ENCODE results near the gene CANX. TPM values are rescaled to one million over a fixed set of nuclear protein-coding genes. Genes with fewer than 3 reads are reported as not detected.
A peak's percentile ranks its signal among the peaks of the same experiment; 100 is the strongest.
"Not testable (repeated sequence)": the region's sequence is repeated elsewhere in the genome, so short reads cannot be mapped to it uniquely, and the experiment has no call there.

CANX gene, protein sequence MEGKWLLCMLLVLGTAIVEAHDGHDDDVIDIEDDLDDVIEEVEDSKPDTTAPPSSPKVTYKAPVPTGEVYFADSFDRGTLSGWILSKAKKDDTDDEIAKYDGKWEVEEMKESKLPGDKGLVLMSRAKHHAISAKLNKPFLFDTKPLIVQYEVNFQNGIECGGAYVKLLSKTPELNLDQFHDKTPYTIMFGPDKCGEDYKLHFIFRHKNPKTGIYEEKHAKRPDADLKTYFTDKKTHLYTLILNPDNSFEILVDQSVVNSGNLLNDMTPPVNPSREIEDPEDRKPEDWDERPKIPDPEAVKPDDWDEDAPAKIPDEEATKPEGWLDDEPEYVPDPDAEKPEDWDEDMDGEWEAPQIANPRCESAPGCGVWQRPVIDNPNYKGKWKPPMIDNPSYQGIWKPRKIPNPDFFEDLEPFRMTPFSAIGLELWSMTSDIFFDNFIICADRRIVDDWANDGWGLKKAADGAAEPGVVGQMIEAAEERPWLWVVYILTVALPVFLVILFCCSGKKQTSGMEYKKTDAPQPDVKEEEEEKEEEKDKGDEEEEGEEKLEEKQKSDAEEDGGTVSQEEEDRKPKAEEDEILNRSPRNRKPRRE
- 398 TPM for polyA plus RNA-seq (2013, experiment 1 of 2; ENCODE audit: insufficient read length)
- 382 TPM for polyA plus RNA-seq (2013, experiment 2 of 2; ENCODE audit: insufficient read length)

DNA sequence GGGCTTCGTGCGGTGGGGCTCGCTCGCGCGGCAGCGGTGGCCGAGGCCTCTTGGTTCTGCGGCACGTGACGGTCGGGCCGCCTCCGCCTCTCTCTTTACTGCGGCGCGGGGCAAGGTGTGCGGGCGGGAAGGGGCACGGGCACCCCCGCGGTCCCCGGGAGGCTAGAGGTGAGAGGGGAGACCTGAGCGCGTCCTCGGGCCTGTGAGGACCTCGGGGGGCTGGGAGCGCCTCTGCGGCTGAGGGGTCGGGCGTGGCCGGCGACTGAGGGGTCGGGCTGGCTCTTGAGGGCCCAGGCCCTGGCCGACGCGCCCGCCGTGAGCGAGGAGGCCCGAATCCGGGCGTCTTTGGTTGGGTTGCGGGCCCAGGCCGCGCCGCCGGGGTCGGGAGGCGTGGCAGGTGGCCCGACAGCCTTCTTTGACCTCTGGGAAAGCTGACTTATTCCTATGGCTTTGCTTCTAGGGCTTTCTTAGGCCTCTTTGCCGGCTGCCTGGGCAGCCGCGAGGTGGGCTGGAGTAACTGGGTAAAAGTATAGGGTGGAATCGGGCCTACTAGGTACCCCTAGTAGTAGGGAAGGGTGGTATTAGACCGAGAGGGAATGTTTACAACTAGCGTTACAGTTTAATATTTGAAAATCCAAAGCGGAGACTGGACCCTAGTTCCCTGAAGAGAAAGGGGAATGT is at the start of gene CANX:
Gene CANX, plus strand, starts transcription at position 33 of the 681 bp plus-strand sequence. CDS start 6,715 bp downstream, outside the sequence.
- no peak for DNase-seq

DNA sequence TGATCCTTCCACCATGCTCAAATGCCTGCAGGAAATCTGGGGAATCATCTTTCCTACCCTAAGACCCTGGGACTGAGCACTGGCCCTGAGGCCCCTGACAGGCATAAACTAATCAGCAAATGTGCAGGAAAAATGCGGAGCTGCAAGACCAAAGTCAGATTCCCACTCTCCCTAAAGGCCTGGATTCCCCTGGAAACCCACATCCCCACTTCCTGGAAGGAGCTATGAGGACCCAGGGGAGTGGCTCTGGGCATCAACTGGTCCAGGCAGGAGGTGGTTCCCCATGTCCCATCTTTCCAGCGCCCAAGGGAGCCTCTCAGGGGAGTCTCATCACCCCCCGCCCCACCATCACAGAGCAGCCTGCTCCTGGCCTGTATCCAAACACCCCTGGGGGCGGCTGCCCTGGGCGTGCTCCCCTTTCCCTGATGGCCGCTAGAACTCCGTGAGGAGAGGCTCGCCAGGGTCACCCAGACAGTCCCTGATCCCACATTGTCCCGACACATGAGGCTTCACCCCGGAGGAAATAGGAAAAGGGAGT is 49.5 kb upstream of the CANX start:
- not testable (repeated sequence) for DNase-seq

DNA sequence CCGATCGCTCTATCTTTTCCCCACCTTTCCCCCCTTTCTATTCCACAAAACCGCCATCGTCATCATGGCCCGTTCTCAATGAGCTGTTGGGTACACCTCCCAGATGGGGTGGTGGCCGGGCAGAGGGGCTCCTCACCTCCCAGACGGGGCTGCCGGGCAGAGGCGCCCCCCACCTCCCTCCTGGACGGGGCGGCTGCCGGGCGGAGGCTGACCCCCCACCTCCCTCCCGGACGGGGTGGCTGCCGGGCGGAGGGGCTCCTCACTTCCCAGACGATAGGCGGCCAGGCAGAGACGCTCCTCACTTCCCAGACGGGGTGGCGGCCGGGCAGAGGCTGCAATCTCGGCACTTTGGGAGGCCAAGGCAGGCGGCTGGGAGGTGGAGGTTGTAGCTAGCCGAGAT is 48.5 kb upstream of the CANX start:
- not testable (repeated sequence) for DNase-seq

DNA sequence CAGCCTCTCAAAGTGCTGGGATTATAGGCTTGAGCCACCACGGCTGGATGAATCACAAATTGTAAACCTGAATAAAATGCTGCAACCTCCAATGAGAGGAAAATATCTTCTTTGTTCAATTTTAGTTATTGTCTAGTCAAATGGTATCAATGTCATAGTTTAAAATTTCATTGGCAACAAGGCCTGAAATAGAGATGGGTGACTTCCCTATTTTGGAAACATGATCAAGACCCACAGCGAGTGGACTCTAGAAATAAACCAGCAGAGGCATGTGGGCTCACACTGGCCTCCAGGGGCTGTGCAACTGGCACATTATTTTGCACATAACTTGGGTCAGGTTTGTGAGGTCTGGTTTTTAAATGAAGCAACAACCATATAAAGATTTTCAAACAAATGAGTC is 45.6 kb upstream of the CANX start:
- not testable (repeated sequence) for DNase-seq

DNA sequence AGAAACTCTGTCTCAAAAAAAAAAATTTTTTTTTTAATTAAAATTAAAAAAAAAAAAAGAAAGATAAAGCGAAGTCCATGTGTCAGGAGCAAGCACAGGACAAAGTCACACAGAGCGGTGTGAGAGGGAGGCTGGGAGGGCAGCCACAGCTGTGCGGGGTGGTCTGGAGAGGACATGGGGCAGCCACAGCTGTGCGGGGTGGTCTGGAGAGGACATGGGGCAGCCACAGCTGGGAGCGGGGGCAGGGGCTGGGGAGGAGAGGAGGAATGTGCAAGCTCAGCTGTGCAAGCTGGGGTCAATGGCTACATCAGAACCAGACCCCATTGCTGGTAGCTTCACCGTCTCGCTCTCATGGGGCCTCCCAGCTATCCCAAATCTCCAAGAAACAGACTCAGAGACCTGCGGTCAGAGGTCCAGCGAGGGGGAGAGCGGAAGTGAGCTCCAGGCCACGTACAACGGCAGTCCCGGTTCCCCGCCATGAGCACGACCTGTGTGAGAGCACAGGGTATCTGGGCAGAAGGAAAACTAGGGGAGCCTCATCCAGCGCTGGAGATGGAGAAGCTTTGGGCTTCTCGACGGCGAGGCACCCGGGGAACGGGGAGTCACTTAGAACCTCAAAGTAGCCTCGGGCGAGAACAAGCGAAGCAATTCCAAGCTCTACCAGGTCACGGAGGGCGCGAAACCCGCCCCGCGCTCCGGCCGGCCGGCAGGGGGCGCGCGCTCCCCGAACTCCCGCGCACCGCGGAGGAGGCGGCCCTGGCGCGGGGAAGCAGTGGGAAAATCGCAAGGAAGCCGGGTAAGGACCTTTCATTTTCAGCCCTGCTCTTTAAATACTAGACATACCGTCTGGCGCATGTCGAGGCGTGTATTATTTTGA is 41.2 kb upstream of the CANX start:
- DNase-seq, result not testable (repeated sequence)

DNA sequence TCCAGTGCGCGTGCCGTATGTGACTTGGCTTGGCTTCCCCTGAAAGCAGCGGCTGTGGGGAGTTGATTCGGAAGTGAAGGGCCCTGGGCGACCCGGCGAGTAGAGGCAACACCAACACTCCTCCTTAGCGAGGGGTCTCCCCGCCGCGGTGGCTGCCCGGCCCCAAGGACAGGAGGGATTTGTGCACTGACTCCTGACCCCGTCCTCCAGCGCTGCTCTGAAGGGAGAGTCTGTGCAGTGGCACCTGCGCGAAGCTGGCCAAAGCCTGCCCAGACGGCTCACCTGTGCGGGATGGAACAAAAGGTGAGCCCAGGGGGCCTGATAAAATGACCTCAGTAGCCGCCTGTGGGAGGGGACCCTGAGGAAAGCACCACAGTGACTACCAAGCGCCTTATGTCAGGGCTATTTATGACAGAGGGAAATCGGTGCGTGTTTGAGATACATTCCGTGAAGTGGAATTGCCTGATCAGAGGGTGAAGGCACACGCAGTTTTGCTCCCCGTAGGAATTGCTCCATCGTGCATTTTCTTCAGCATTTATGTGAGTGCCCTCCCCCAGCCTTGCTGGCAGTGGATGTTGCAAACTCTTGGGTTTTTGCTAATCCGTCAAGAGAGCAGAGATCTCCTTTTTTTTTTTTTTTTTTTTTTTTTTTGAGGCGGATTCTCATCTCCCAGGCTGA is 40.4 kb upstream of the CANX start:
- peak; percentile 26 for DNase-seq

DNA sequence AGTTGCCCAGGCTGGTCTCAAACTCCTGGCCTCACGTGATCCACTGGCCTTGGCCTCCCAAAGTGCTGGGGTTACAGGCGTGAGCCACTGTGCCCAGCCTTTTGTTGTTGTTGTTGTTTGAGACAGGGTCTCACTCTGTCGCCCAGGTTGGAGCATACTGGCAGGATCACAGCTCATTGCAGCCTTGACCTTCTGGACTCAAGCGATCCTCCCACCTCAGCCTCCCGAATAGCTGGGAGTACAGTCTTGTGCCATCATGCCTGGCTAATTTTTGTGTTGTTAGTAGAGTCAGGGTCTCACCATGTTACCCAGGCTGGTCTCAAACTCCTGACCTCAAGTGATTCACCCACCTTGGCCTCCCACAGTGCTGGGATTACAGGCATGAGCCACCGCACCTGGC is 37.1 kb upstream of the CANX start:
- not testable (repeated sequence) for DNase-seq

DNA sequence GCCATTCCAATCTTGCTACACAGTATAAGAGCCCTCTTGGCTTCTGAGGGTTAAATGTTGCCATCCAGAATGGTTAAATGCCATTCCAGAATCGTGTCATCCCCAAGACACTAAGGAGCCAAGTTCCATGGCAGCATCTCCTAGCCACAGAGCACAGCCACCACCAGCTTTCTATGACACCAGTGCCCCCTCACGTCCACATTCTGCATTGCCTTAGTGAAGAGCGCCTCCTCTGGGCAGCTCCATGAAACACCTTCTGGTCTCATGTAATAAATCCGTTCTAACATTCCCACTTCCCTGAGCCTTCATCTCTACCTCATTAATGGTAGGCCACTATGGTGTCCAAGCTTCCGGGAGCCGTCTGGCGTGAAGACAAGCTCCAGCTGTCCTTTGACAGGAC is 30.4 kb upstream of the CANX start:
- peak; percentile 26 for DNase-seq

DNA sequence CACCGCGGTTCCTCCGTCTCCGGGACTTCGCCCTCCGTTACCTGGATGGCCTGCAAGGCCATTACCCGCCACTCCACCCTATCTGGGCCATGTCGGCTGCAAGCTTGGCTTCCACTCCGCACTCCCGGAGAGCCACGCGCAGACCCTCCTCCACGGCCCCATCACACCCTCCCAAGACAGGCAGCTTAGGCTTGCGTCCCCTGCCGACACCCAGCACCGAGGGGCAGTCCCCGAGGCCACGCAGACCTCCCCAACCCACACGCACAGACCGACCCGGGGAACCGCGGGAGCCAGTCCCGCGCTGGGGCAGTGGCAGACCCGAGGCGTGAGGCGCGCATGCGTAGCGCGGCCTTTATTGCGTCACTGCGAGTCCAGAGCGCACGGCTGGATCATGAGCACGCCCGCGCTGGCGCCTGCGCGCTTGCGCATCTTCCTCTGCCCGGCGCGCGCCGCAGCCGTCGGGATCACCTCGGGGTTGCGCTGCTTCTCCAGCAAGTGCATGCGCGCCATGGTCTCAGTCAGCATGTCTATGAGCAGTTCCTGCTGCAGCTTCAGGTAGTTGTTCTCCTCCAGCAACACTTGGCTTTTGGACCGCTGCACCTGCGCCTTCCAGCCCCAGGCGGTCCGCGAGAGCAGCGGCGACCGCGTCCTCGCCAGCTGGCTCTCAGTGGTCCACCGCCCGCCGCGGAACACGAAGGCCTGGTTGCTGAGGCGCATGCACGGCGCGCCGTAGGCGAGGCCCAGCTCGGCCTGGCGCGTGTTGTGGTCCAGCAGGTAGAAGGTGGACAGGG is 20.3 kb upstream of the CANX start:
- peak; percentile 95 for DNase-seq

DNA sequence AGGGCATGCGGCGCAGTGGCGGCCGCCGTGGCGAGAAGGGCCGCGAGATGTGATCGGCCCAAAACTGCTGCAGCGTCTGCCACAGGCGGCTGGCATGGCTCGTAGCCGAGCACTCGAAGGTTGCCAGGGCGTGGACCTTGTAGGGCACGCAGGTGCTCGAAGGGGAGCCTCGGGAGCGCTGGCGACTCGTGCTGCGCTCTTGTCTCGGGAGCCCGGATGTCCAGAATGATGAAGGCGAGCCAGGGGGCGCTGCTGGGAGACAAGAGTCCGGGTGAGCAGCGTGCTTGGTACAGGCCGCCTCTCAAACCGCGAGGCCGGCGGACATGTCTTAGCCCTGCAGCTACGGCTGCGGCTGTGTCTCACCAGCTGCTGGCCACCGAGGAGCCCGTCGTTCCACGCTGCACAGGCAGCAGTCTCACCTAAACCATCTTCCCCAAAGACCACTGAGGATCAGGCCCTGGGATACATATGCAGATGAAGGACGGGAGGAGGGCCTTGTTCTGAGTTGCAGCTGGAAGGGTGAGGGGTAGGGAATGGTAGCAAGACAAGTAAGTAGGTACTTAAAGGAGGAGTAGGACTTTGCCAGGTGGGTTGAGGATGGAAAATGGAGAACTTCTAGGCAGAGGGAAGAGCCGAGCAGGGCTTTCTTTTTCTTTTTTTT is 19.6 kb upstream of the CANX start:
- DNase-seq, result peak; percentile 80

DNA sequence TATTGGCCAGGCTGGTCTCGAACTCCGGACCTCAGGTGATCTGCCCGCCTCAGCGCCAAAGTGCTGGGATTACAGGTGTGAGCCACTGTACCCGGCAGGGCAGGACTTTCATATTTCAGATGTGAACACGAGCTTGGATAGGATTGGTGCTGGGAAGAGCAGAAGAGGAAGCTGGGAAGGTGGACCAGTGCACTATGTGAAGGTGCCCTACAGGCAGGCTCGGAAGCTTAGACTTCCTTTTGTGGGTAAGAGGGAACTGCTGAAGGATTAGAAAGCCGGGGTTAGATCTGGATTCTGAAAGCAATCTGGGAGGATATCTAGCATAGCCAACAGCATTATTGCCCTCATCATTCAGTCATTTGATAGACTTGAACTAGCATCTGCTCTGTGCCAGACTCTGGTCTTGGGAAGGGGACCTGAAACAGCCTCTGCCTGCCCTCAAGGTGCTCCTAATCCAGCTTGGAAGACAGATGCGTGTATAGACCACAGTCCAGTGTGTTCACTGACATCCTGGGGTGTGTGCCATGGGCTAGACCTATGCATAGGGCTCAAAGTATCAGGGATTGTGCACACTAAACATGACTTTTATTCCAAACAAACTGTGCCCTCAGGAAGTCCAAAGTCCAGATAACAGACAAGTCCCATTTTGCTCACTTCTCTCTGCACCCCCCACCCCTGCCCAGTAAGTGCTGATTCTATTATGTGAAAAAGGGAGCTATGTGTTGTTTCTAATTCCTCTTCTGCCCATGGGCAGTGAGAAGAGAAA is 18.6 kb upstream of the CANX start:
- DNase-seq, result no peak

DNA sequence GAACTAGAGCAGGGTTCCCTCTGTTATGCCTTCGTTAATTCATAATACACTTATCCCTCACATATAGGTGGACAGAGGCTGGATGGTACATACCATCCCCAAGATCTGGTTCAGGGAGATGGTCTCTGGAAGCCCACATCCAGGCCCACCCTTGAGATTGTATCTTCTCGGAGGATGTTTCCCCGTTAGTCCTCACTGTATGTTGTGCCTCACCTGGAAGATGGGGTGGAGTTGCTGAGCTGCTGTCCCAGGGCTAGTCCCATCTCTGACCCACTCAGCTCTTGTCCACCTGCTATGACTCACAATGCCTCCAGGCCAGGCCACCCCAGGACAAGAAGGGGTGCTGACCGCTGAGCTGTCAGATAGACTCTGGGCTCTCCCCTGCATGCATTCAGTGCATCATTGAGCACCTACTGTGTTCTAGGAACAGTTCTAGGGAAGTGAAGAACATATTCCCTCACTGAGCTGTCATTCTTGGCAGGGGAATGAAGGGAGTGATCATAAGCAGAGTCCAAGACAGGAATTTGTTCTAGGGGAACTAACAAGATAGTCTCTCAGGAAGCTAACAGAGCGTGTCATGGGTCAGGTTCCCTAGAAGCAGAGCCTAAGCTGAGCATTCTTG is 17.9 kb upstream of the CANX start, which contains the start of gene CBY3:
Gene CBY3, minus strand, starts transcription at position 255 of the 622 bp plus-strand sequence. Its CDS starts 116 bp downstream, at position 139.
- DNase-seq, result no peak

DNA sequence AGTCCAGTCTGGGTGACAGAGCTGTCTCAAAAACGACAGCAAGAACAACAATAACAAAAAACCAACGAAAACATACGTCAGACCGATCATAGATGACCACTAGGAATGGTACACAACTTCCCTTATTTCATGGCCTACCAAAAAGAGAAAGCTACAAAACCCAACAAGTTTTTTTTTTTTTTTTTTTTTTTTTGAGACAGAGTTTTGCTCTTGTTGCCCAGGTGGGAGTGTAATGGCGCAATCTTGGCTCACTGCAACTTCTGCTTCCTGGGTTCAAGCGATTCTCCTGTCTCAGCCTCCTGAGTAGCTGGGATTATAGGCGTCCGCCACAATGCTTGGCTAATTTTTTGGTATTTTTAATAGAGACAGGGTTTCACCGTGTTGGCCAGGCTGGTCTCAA is 9.6 kb upstream of the CANX start:
- not testable (repeated sequence) for DNase-seq

DNA sequence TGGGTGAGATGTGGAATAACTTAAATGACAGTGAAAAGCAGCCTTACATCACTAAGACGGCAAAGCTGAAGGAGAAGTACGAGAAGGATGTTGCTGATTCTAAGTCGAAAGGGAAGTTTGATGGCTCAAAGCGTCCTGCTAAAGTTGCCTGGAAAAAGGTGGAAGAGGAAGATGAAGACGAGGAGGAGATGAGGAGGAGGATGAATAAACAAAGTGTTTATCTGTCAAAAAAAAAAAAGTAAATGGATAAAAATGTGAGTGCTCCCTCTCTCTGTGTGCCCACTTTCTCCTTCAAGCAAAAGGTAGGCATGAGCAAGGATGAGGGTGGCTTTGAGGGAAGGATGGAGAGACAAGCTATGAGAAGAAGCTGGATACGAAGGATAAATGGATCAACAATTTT is 4.2 kb upstream of the CANX start:
- DNase-seq, result no peak

DNA sequence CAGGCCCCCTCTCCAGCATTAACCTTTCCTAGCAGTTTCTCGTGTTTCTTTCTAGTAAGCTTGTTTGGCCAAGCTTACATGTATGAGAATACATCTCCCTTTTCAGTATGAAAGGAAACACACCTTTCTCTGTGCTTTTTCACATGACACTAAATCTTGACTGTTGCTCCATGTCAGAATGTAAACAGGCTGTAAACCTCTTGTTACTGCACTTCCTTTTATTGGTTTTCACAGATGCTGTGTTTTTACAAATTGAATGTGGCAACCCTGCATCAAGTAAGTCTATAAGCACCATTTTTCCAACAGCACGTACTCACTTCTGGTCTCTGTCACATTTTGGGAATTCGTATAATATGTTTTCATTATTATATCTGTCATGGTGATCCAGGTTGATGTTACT is 2.2 kb upstream of the CANX start:
- DNase-seq, result no peak

DNA sequence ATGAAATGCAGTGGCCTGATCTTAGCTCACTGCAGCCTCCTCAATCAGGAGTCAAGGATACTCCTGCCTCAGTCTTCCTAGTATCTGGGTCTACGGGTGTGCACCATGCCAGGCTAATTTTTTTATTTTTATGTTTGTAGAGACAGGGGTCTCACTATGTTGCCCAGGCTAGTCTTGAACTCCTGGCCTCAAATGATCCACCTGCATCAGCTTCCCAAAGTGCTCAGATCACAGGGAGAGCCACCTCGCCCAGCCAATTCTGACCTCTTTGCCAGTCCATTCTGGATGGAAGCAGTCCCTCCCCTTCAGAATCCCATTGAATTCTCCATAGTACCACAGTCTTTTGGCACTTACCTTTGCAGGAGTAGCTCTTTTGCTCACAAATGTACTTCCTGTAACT is 1.7 kb upstream of the CANX start:
- no peak for DNase-seq

DNA sequence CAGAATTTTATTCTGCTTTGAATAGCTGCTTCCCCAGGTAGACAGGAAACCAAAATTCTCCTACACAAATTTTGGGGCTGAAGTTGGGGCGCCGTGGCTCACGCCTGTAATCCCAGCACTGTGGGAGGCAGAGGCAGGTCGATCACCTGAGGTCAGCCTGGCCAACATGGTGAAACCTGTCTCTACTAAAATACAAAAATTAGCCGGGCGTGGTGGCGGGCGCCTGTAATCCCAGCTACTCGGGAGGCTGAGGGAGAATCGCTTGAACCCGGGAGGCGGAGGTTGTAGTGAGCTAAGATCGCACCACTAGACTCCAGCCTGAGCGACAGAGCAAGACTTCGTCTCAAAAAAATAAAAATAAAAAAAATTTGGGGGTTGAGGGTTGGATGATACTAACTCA is 1.2 kb upstream of the CANX start:
- DNase-seq, result not testable (repeated sequence)

Measured in fibroblast of skin of abdomen (primary cell).